ENCODE measurements around the gene XYLB. TPM values are rescaled to one million over a fixed set of nuclear protein-coding genes. Genes with fewer than 3 reads are reported as not detected.

Gene XYLB
- total RNA-seq, 1 donor from 2014 or later, result 0.91 TPM

GRCh38 chr3:38349684-38350359 is 3.2 kb downstream of the XYLB start:
- Histone ChIP-seq H3K36me3 (no peaks in the 10 kb centered on the region), H3K4me3 (no peak overlapping the region), H3K27me3 (ENCODE audit: low read depth) (no peaks in the 10 kb centered on the region), H3K9me3 (replicated peaks) (no peaks in the 10 kb centered on the region), H3K4me1 (peaks cover 18% of the 10 kb centered on the region), H3K27ac (replicated peaks) (no peak overlapping the region)
- DNase-seq, result no peak
- intact Hi-C loops (cut with micrococcal nuclease), result loop anchor here (5.0 kb wide), 1 partner anchor 132 kb away; no protein-coding TSS in a partner anchor
- no peak for TF ChIP-seq CTCF (IDR thresholded peaks at IDR 0.05; ENCODE audit: borderline replicate concordance)

GRCh38 chr3:38353151-38353550 is 6.6 kb downstream of the XYLB start:
- no peak overlapping the region for H3K4me3 ChIP-seq
- no peak for TF ChIP-seq CTCF (IDR thresholded peaks at IDR 0.05; ENCODE audit: borderline replicate concordance)
- intact Hi-C loops (cut with micrococcal nuclease), result no loop called here
- DNase-seq, result no peak
- no peaks in the 10 kb centered on the region for H3K9me3 ChIP-seq (replicated peaks)
- no peaks in the 10 kb centered on the region for H3K4me1 ChIP-seq
- no peaks in the 10 kb centered on the region for H3K27me3 ChIP-seq (ENCODE audit: low read depth)
- H3K27ac ChIP-seq (replicated peaks), result no peak overlapping the region
- no peaks in the 10 kb centered on the region for H3K36me3 ChIP-seq

GRCh38 chr3:38354588-38355330 is 8.2 kb downstream of the XYLB start:
- no peak overlapping the region for H3K4me3 ChIP-seq

GRCh38 chr3:38359038-38359437 is 12.5 kb downstream of the XYLB start:
- intact Hi-C loops (cut with micrococcal nuclease), result no loop called here
- Histone ChIP-seq H3K4me1 (no peaks in the 10 kb centered on the region), H3K27me3 (ENCODE audit: low read depth) (no peaks in the 10 kb centered on the region), H3K9me3 (replicated peaks) (no peaks in the 10 kb centered on the region), H3K27ac (replicated peaks) (no peak overlapping the region), H3K36me3 (no peaks in the 10 kb centered on the region), H3K4me3 (no peak overlapping the region)
- DNase-seq, result no peak
- TF ChIP-seq CTCF (IDR thresholded peaks at IDR 0.05; ENCODE audit: borderline replicate concordance), result no peak

More at GRCh38 chr3:38354588-38355330, 8.2 kb downstream of the XYLB start:
- DNase-seq, result no peak
- intact Hi-C loops (cut with micrococcal nuclease), result no loop called here
- Histone ChIP-seq H3K27ac (replicated peaks) (no peak overlapping the region), H3K27me3 (ENCODE audit: low read depth) (no peaks in the 10 kb centered on the region), H3K9me3 (replicated peaks) (no peaks in the 10 kb centered on the region), H3K4me1 (no peaks in the 10 kb centered on the region), H3K36me3 (no peaks in the 10 kb centered on the region)
- TF ChIP-seq CTCF (IDR thresholded peaks at IDR 0.05; ENCODE audit: borderline replicate concordance), result no peak

GRCh38 chr3:38360345-38360744 is 13.8 kb downstream of the XYLB start:
- DNase-seq, result no peak
- intact Hi-C loops (cut with micrococcal nuclease), result no loop called here
- H3K4me3 ChIP-seq, result no peak overlapping the region
- no peaks in the 10 kb centered on the region for H3K4me1 ChIP-seq
- no peak overlapping the region for H3K27ac ChIP-seq (replicated peaks)
- H3K27me3 ChIP-seq (ENCODE audit: low read depth), result no peaks in the 10 kb centered on the region
- no peaks in the 10 kb centered on the region for H3K36me3 ChIP-seq
- H3K9me3 ChIP-seq (replicated peaks), result no peaks in the 10 kb centered on the region
- no peak for TF ChIP-seq CTCF (IDR thresholded peaks at IDR 0.05; ENCODE audit: borderline replicate concordance)

Measured in left ventricle myocardium inferior (tissue), 1 donor.